Measurements from ENCODE around the gene STAU1.
A peak's percentile ranks its signal among the peaks of the same experiment; 100 is the strongest.
"Not testable (repeated sequence)": the region's sequence is repeated elsewhere in the genome, so short reads cannot be mapped to it uniquely, and the experiment has no call there.

STAU1 gene, protein sequence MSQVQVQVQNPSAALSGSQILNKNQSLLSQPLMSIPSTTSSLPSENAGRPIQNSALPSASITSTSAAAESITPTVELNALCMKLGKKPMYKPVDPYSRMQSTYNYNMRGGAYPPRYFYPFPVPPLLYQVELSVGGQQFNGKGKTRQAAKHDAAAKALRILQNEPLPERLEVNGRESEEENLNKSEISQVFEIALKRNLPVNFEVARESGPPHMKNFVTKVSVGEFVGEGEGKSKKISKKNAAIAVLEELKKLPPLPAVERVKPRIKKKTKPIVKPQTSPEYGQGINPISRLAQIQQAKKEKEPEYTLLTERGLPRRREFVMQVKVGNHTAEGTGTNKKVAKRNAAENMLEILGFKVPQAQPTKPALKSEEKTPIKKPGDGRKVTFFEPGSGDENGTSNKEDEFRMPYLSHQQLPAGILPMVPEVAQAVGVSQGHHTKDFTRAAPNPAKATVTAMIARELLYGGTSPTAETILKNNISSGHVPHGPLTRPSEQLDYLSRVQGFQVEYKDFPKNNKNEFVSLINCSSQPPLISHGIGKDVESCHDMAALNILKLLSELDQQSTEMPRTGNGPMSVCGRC

DNA sequence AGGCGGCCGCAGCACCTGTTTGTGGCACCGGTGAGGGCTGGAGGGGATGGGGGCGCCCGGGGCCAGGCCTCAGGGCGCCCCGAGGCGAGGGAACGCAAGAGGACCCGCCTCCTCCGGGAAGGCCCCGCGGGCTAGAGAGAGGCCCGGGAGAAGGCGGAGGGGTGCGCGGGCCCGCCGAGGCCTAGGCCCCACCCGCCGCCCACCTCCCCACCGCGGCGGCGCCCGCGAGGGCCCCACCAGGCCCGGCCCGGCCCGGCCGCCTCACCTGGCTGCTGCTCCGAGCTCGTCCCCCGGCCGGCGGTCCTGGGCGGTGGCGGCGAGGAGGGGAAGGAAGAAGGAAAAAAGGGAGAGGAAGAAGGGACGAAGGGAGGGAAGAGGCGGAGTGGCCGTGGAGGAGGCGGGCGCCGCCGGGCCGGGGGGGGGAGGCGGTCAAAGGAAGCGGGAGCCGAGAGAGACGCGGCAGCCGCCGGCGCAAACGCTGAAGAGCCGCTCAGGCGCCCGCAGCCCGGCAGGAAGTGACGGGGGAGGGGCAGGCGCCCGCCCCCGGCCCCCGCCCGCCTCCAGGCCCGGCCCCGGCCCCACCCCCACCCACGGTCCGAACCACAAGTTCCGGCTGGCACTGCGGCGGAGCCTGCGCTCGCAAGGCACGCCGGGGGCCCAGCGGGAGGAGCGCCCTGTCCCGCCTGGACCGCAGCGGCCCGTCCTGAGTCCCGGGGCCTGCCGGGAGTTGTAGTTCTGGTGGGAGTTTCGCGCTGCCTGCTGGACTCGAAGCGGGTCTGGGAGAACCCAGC is at the start of gene STAU1:
Gene STAU1, minus strand, starts transcription at position 484 of the 791 bp plus-strand sequence. CDS start 22,133 bp downstream, outside the sequence.
- DNase-seq (ENCODE audit: low read depth in 2 of 2): peak; percentile 88 to 90

DNA sequence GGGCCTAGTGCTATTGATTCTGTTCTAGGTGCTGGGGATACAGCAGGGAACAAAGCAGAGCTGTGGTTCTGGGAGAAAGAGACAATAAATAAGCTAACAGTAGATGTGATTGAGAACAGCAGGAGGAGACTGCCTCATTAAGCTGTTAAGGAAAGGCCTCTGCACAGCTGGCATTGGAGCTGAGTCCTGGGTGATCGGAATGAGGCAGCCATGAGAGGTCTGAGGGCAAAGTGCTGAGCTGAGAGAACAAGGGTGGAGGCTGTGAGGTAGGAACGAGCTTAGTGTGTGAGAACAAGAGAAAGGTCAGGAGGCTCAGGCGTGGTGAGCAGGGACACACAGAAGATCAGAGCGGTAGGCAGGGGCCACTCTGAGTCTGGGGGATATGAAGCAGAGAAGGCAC is 49.4 kb upstream of the STAU1 start:
- DNase-seq (ENCODE audit: low read depth in 2 of 2): no peak

DNA sequence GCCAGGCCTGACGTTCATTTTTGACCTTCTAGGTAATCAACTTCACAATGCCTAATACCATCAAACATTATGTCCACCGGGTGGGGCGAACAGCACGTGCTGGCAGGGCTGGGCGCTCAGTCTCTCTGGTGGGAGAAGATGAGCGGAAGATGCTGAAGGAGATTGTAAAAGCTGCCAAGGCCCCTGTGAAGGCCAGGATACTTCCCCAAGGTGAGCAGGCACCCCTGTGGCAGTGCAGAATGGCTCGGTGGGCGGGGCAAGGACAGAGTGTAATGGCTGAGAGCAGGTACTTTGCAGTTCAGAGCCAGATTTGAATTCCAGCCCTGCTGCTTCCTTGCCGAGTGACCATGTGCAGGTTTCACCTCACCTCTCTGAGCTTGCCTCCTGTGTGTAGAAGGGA is 48.2 kb upstream of the STAU1 start:
- DNase-seq (ENCODE audit: low read depth in 2 of 2): no peak

DNA sequence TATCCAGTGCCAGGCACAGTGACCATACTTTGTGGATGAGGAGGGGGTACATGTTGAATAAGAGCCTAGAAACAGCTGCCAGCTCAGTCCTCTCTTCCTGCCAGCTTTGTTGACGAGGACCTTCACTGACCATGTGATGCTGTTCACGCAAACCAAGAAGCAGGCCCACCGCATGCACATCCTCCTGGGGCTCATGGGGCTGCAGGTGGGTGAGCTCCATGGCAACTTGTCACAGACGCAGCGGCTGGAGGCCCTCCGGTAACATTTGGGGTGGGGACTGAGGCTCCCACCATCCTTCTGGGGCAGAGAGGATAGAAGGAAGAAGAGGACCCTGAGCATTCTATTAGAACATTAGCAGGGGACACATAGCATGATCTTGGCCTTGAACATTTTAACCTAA is 46.7 kb upstream of the STAU1 start:
- DNase-seq (ENCODE audit: low read depth in 2 of 2): no peak

DNA sequence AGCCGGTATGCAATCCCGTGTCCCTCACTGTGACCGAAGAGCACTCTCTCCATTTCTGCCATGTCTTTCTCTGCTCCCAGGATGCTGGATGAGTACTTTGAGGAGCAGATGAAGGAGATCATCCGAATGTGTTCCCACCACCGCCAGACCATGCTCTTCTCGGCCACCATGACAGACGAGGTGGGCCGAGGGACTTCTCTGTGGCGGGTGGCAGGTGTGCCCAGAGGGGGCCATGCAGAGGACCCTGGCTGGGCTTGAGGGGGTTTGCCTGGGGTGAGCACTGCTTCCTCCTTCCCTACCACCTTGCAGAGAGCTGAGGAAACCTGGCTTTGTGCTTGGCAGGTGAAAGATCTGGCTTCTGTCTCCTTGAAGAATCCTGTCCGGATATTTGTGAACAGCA is 45.1 kb upstream of the STAU1 start:
- no peak for DNase-seq (ENCODE audit: low read depth in 2 of 2)

DNA sequence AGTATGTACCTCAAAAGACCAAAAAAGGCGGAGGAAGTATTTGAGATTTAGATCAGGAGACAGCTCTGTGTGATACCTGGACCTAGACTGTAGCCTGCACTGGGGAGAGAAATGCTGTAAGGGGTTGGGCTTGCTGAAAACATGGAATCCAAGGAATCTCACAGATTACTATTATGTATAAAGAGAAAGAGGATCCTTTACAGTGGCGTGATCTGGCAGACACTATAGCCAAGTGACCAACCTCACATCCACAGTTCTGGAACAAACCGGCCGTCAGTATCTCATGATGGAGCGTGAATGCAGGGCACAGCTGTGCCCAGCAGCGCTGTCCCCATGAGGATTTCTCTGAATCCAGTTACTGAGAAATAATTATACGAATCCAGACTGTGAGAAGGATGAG is 43.3 kb upstream of the STAU1 start:
- DNase-seq (ENCODE audit: low read depth in 2 of 2): no peak

DNA sequence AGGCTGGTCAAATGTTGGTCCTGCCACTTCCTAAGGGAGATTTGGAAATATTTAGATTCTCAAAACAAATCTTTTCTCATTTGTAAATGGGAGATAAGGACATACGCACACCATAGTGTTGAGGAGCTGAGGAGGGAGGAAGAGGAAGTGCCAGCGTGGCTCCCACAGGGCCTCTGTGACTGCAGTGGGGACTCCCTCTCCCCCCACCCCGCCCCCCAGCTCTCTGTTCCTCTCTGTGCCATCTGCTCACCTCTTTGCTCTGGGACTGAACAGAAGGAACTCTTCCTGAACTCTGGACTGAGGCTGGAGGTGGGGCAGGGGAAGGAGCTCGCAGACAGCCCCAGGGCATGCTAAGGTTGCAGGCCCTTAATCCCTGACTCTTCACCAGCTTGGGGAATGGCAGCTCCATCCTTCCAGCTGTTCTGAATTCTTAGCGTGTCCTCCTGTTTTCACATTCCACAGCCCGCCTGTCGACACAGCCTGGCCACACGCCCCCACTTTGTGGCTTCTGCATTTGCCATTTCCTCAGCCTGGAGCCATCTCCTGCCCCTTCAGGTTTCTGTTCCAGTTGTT is 42.5 kb upstream of the STAU1 start:
- no peak for DNase-seq (ENCODE audit: low read depth in 2 of 2)

DNA sequence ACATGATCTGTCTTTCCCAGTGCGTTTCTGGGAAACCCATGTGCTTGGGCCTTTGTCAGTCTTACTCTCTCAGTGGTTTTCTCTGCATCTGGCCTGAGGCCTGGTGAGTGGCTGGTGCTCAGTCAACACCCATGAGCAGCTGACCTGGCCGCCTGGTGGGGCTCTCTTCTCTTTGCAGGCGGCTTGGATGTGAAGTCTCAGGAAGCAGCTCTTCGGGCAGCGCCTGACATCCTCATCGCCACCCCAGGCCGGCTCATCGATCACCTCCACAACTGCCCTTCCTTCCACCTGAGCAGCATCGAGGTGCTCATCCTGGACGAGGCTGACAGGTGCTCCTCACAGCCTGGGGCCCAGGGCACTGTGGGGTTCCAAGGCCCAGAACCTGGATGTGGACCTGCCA is 41.9 kb upstream of the STAU1 start:
- no peak for DNase-seq (ENCODE audit: low read depth in 2 of 2)

DNA sequence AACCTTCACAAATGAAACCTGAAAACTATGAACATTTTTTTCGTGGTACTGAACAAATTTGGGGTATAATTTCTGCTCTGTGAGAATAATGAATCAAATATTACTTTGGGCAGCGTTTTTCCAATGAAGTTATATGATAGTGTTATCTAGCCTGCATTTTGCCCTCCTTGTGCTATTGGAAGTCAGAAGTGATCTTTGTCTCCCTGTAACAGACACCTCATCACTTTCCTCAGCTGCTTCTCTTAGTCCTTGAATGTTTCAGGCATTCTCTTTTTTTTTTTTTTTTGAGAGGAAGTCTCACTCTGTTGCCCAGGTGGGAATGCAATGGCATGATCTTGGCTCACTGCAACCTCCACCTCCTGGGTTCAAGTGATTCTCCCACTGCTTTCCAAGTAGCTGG is 41.2 kb upstream of the STAU1 start:
- DNase-seq (ENCODE audit: low read depth in 2 of 2): no peak

DNA sequence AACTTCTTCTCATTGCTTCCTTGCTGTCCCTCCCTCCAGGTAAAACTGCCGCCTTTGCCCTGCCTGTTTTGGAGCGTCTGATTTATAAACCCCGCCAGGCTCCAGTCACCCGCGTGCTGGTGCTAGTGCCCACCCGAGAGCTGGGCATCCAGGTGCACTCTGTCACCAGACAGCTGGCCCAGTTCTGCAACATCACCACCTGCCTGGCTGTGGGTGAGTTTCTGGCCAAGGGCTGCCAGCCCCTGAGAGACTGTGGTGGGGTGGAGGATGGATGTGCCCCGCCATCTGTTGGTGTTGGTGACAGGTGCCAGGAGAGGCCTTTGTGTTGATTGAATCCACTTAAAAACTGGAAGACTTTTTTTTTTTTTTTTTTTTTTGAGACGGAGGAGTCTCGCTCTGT is 40.5 kb upstream of the STAU1 start:
- DNase-seq (ENCODE audit: low read depth in 2 of 2): no peak

DNA sequence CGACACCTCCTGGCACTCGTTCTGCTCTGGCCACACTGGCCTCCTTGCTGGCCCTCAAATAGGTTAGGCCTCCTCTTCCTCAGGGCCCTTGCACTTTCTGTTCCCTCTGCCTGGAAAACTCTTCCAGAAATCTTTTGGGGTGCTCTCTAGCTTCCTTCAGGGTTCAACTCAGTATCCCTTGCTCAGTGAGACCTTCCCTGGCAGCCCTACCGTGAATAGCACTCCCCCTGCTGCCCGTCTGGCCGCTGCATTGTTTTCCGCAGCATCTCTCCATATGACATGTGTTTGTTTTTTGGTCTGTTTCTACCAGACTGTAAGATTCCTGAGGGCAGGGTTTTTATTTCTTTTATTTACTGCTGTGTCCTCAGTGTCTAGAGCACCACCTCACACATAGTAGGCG is 37.8 kb upstream of the STAU1 start:
- DNase-seq (ENCODE audit: low read depth in 2 of 2): no peak

DNA sequence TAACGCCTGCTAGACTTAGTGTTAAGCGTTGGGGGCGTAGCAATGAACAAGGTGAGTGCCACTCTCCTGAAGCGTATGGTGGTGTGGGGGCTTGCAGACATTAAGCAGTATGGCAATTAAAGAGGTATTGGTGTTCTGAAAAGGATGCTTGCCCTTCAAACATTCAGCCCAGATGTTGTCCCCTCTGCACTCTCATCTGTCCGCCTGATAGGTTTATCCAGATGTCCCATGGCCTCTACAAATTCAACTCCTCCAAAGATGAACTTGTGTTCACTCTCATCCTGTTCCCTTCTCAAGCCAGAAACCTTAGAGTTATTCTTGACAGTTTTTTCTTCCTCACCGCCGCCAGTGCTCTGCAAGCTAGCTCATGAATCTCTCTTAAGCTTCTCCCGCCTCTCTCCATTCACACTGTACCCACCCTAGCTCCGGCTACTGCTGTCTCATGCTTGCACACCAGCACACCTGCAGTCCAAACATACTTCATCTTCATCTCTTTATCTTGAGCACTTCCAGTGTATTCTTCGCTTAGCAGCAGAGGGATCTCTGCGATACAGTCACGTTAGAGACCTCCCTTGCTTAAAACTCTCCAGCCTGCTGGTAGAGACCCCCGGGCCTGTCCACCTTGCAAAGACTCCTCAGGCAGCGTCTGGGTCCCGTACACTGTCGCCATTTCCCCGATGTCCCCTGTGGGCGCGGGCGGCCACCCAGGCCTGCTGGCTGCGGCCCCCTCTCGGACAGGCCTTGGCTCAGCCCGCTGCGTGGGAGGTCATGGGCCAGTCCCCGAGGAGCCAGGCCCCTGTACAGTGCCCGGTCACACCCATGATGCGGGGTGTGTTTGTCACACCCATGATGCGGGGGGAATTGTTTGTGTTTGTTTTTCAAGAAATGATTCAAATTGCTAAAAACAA is 32.0 kb upstream of the STAU1 start:
- DNase-seq (ENCODE audit: low read depth in 2 of 2): no peak

DNA sequence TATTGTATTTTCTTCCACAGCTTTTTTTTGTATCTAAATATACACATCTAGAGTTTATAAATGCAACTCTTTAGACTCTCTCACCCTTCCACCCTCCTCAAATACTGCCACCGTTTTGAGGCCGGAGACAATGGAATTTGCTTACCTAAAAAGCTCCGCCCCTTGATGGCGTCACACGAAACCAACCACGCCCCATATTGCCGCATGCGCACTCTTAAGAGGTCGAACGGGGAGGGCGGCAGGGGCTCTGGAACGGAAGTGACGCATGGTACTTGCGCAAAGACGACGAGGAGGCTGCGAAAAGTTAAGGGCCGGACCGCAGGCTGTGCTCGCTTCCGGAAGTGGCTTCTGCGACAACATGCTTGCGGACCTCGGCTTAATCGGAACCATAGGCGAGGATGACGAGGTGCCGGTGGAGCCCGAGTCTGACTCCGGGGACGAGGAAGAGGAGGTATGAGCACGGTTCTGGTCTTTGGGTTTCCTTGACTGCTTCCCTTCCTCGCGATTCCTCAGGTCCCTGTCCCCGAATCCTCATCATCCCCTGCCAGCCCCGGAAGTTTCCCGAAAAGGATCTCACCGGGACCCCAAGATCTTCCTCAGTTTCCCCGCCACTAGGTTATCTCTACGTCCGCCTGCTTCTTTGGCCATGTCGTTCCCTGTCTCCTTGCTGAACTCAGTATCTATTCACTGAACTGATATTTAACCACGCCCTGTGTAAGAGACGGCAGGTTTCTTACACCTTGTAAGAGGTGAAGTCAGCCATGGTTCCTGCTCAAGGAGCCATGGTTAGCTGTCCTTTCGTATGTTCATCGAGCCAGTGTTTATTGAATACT is 31.2 kb upstream of the STAU1 start, which contains the start of gene DDX27:
Gene DDX27, plus strand, starts transcription at position 326 of the 833 bp plus-strand sequence. Its CDS starts 33 bp downstream, at position 359.
- peak; percentile 94 to 95 for DNase-seq (ENCODE audit: low read depth in 2 of 2)

DNA sequence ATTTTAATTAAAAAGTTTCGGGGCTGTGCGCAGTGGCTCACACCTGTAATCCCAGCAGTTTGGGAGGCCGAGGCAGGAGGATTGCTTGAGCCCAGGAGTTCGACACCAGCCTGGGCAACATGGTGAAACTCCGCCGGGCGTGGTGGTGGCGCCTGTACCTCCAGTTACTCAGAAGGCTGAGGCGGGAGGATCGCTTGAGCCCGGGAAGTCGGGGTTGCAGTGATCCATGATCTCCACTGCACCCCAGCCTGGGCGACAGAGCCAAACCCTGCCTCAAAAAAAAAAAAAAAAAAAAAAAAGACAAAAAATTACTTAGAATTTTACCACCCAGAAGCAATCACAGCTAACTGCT is 30.6 kb upstream of the STAU1 start:
- not testable (repeated sequence) for DNase-seq (ENCODE audit: low read depth in 2 of 2)

DNA sequence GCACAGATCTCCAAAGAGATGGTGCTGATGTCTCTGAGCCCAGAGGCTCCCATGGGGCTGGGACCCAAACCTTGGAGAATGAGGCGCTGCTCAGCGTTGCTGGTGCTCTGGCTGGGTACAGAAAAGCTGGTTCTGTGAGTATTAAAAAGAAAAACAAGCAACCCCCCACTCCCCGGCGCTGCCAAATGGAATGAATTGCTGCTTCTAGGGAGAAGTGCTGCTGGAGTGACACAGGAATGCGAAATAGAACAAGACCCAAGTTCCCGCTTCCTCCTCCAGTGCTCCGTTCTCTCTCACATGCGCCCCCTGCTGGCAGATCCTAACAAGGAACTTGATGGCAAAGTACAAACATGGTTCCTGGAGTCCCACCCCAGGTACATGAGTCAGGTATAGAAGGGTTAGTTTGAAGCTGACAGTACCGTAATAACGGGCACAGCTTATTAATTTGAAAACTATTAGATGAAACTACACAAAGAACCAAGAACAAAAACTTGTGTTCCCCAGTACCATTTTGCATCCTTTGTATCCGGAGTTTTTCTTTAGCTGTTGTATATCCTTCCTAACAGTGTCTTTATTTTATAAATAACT is 29.0 kb upstream of the STAU1 start:
- peak; percentile 91 to 96 for DNase-seq (ENCODE audit: low read depth in 2 of 2)

DNA sequence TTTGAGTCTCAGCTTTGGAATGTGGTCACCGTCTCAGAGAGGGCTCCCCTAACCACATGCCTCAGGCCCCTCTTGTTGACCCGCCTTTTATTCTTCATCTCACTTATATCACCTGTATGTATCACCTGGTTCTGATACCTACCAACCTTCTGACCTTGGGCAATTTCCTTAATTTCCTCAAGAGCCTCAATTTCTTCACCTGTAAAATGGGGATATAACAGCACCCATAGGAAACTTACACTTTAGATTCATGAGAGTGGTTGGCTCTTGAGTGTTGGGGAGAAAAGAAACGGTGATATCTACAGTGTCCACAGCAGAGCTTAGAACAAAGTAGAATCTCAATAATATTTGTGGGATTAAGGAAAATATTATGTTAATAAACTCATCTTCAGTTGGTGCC is 27.1 kb upstream of the STAU1 start:
- no peak for DNase-seq (ENCODE audit: low read depth in 2 of 2)

DNA sequence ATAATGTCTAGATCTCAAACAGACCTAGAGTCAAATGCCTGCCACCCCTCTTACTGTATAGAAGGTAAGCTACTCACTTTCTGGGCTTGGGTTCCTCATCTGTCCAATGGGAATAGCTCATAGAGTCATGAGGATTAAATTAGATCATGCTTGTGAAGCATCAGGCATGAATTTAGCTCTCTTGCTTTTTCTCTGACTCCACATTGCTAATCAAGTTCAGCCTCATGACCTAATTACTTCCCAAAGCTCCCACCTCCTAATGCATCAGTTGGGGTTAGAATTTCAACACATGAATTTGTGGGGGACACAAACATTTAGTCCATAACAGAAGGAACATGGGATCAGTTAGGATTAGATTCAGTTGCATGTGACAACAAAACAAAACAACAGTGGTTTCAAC is 26.4 kb upstream of the STAU1 start:
- DNase-seq (ENCODE audit: low read depth in 2 of 2): no peak

DNA sequence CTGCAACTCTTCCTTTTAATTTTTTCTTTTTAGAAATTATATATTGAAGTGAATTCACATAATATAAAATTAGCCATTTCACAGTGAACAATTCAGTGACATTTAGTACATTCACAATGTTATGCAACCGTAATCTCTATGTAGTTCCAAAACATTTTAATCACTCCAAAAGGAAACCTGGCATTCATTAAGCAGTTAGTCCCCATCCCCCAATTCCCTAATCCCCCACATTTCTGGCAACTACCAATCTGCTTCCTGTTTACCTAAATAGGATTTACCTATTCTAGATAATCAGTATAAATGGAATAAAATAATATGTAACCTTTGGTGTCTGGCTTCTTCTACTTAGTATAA is 22.6 kb upstream of the STAU1 start:
- no peak for DNase-seq (ENCODE audit: low read depth in 2 of 2)

DNA sequence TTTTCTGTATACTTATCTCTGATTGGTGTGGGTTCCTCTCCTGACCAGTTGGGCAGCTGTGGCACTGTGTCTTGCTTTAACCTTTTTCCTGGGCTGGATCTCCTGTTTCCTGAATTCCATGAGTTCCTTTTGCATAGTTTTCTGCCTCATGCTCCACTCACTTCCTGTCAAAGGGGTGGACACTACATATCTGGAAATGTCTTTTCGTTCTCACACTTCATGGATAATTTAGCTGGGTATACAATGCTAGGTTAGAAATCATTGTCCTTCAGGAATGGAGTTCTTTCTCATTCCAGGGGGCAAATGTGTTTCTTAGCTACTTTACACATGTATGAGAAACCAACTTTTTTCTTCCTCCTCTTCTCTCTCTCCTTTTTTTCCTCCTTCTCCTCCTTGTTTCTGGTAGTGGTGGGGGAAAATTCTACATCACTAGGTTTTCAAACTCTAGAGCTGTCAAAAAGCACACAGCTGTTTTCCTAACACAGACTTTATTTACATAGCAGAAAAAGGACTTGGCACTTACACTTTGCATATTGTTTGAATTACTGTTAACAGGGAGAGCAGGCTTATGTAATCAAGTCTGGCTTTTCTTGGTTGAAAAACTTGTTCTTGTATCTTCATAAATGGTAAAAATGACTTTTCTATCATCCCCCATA is 22.1 kb upstream of the STAU1 start:
- no peak for DNase-seq (ENCODE audit: low read depth in 2 of 2)

DNA sequence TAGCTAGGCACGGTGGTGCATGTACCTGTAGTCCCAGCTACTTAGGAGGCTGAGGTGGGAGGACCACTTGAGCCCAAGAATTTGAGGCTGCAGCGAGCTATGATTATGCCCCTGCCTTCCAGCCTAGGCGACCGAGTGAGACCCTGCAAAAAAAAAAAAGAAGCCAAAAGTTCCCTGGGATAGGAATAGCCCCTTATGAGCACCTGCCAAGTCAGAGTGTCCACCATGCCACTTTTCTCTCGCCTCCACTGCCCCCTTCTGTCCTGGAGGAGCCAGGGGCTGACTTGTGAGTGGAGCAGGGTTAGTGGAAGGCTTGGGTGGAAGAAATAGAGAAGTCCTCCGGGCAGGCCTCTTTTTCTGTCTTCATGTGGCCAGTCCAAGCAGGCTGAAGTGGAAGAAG is 18.9 kb upstream of the STAU1 start:
- no peak for DNase-seq (ENCODE audit: low read depth in 2 of 2)

Measured in stimulated activated CD4-positive, alpha-beta T cell treated with anti-CD3 and anti-CD28 coated beads, Interleukin-15, amount 100 ng/mL, for 48 hours (primary cell).